ENCODE results near the gene ATG7. TPM values are rescaled to one million over a fixed set of nuclear protein-coding genes. Genes with fewer than 3 reads are reported as not detected.
A peak's percentile ranks its signal among the peaks of the same experiment; 100 is the strongest.

The ATG7 gene
- total RNA-seq, 2 experiments from 2014 or later: 21.7 to 28.4 TPM

- Histone ChIP-seq H3K36me3 (ENCODE audit: insufficient read depth, low read length) (peaks cover 36% of the 10 kb centered on the region), H3K79me2 (ENCODE audit: insufficient read depth, low read depth, low read length) (peaks cover 89% of the 10 kb centered on the region), H3K27ac (ENCODE audit: low read depth, low read length, poor library complexity, severe bottlenecking) (peak overlapping the region; percentile 91), H4K20me1 (ENCODE audit: insufficient read depth, low read length) (no peaks in the 10 kb centered on the region), H3K4me2 (ENCODE audit: low read length) (peak overlapping the region; percentile 88), H3K4me1 (ENCODE audit: insufficient read depth, low read length, poor library complexity, severe bottlenecking) (peaks cover 92% of the 10 kb centered on the region), H3K9me2 (ENCODE audit: insufficient read depth, low read length) (no peaks in the 10 kb centered on the region), H3K4me3 (ENCODE audit: low read depth, low read length, poor library complexity, severe bottlenecking) (peak overlapping the region; percentile 52), H3K9me3 (ENCODE audit: low read length) (no peaks in the 10 kb centered on the region), H2AFZ (ENCODE audit: low read length) (peak overlapping the region; percentile 59; the same call in 1 of the 2 replicates)
- no TSS peak for BruUV-seq (replicated peaks)
- DNase-seq (ENCODE audit: low spot score): peak; percentile 62
- ChIA-PET CTCF (ENCODE audit: unreplicated experiment) (interaction anchor here (1.1 kb wide), 1 partner anchor 17 kb away, joined by 3 read pairs; no protein-coding TSS in a partner anchor), POLR2A (interaction anchor here (0.9 to 2.4 kb wide), 5 partner anchors 12 to 45 kb away, joined by 3 to 16 read pairs (median 4); no protein-coding TSS in a partner anchor)
- intact Hi-C loops (cut with micrococcal nuclease; ENCODE audit: unreplicated experiment): loop anchor here (5.0 kb wide), 1 partner anchor 119 kb away; no protein-coding TSS in a partner anchor
- TF ChIP-seq CTCF (conservative IDR thresholded peaks at IDR 0.05; ENCODE audit: low read length): no peak
- TF ChIP-seq EZH2phosphoT487 (IDR thresholded peaks at IDR 0.05; ENCODE audit: borderline replicate concordance, low read depth, low read length): no peak
Observed at GRCh38 chr3:11603628-11604027, 331.4 kb downstream of the ATG7 start.

DNA sequence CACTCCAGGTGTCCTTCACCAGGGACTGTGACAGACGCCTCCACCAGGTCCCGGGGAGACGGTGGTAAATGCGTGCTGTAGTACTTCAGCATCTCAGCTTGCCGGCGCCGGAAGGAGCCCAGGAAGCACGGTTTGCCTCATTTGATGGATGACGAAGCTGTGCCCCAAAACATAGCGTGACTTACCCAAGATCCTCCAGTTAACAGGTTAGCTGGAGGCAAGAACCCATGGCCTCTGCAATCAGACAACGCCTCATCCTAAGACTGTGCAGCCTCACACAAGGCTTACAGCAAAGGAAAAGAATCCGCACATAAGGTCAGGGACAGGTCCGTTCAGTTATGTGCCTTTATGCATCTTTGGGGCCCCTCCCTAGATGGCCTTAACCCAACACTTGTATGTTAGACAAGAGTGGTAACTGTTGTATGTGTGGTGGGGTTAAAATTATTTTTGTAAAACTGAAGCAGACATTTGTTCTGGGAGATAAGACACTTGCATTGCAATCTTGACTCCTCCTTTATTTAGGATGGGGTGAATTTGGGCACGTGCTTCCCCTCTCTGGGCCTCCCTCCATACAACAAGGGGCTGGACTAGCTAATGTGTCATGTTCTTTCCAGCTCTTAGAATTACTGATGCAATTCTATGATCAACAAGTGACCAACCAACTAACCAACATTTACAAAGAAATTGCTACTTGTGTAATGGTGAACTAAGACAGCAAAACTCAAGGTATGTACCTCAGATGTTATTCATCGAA is 332.1 kb downstream of the ATG7 start:
- peak; percentile 85 for DNase-seq (ENCODE audit: low spot score)
- Histone ChIP-seq H3K9me2 (ENCODE audit: insufficient read depth, low read length) (no peaks in the 10 kb centered on the region), H3K27ac (ENCODE audit: low read depth, low read length, poor library complexity, severe bottlenecking) (peak overlapping the region; percentile 91), H3K4me2 (ENCODE audit: low read length) (peak overlapping the region; percentile 88), H3K9me3 (ENCODE audit: low read length) (no peaks in the 10 kb centered on the region), H3K79me2 (ENCODE audit: insufficient read depth, low read depth, low read length) (peaks cover 88% of the 10 kb centered on the region), H3K4me1 (ENCODE audit: insufficient read depth, low read length, poor library complexity, severe bottlenecking) (peaks cover 87% of the 10 kb centered on the region), H3K4me3 (ENCODE audit: low read depth, low read length, poor library complexity, severe bottlenecking) (peak overlapping the region; percentile 52), H4K20me1 (ENCODE audit: insufficient read depth, low read length) (no peaks in the 10 kb centered on the region), H3K36me3 (ENCODE audit: insufficient read depth, low read length) (peaks cover 31% of the 10 kb centered on the region), H2AFZ (ENCODE audit: low read length) (peak overlapping the region; percentile 59; the same call in 1 of the 2 replicates)
- ChIA-PET POLR2A (interaction anchor here (0.7 to 2.4 kb wide), 6 partner anchors 11 to 90 kb away, joined by 3 to 16 read pairs (median 4); no protein-coding TSS in a partner anchor), CTCF (ENCODE audit: unreplicated experiment) (interaction anchor here (1.1 kb wide), 1 partner anchor 17 kb away, joined by 3 read pairs; no protein-coding TSS in a partner anchor)
- TF ChIP-seq EZH2phosphoT487 (IDR thresholded peaks at IDR 0.05; ENCODE audit: borderline replicate concordance, low read depth, low read length) (no peak), CTCF (conservative IDR thresholded peaks at IDR 0.05; ENCODE audit: low read length) (no peak)
- intact Hi-C loops (cut with micrococcal nuclease; ENCODE audit: unreplicated experiment): loop anchor here (5.0 kb wide), 1 partner anchor 118 kb away; no protein-coding TSS in a partner anchor
- BruUV-seq (replicated peaks): no TSS peak

Data from OCI-LY7 (cell line).